CD4-positive, alpha-beta T cell treated with Interleukin-6 for 4 hours (primary cell): ENCODE data around the gene GSTO2.
A peak's percentile ranks its signal among the peaks of the same experiment; 100 is the strongest.
"Not testable (repeated sequence)": the region's sequence is repeated elsewhere in the genome, so short reads cannot be mapped to it uniquely, and the experiment has no call there.

Experiments
- DNase-seq: peaks from one replicate; pipeline ENCODE4 v3.0.0-alpha.2; 2020; ENCODE audit warnings: mixed read lengths

The GSTO2 gene

GRCh38 chr10:104268713-104269645 is at the start of gene GSTO2:
TSS of gene GSTO2 (plus strand) at chr10:104269184. CDS start at chr10:104274916, 5,732 bp downstream.
- peak; percentile 98 for DNase-seq

GRCh38 chr10:104220522-104220921 is 48.5 kb upstream of the GSTO2 start:
- no peak for DNase-seq

GRCh38 chr10:104223304-104223703 is 45.7 kb upstream of the GSTO2 start:
- DNase-seq, result no peak

- no peak for DNase-seq
Observed at GRCh38 chr10:104230490-104230889, 38.5 kb upstream of the GSTO2 start.

- DNase-seq, result peak; percentile 98
Observed at GRCh38 chr10:104231784-104232612, 37.0 kb upstream of the GSTO2 start, which contains the start of gene CFAP43. TSS of gene CFAP43 (minus strand) at chr10:104232364. CDS start at chr10:104232246, 118 bp downstream.

GRCh38 chr10:104232613-104233102 is 36.3 kb upstream of the GSTO2 start:
- no peak for DNase-seq

GRCh38 chr10:104233817-104234216 is 35.2 kb upstream of the GSTO2 start:
- no peak for DNase-seq

GRCh38 chr10:104234934-104235333 is 34.0 kb upstream of the GSTO2 start:
- DNase-seq, result no peak

- DNase-seq, result no peak
Observed at GRCh38 chr10:104235801-104236200, 33.2 kb upstream of the GSTO2 start.

- DNase-seq, result no peak
Observed at GRCh38 chr10:104240078-104240477, 28.9 kb upstream of the GSTO2 start.

- DNase-seq, result no peak
Observed at GRCh38 chr10:104242545-104242944, 26.4 kb upstream of the GSTO2 start.

GRCh38 chr10:104243009-104243408 is 26.0 kb upstream of the GSTO2 start:
- not testable (repeated sequence) for DNase-seq

GRCh38 chr10:104243512-104243911 is 25.5 kb upstream of the GSTO2 start:
- no peak for DNase-seq

- DNase-seq, result no peak
Observed at GRCh38 chr10:104245066-104245632, 23.8 kb upstream of the GSTO2 start.

GRCh38 chr10:104246976-104247375 is 22.0 kb upstream of the GSTO2 start:
- DNase-seq, result no peak

GRCh38 chr10:104247513-104248146 is 21.4 kb upstream of the GSTO2 start:
- DNase-seq, result no peak

GRCh38 chr10:104248931-104249330 is 20.1 kb upstream of the GSTO2 start:
- not testable (repeated sequence) for DNase-seq

- DNase-seq, result no peak
Observed at GRCh38 chr10:104250371-104250770, 18.6 kb upstream of the GSTO2 start.

- no peak for DNase-seq
Observed at GRCh38 chr10:104251443-104251842, 17.5 kb upstream of the GSTO2 start.

- no peak for DNase-seq
Observed at GRCh38 chr10:104252368-104252767, 16.6 kb upstream of the GSTO2 start.

- DNase-seq, result no peak
Observed at GRCh38 chr10:104253106-104253505, 15.9 kb upstream of the GSTO2 start.

- DNase-seq, result no peak
Observed at GRCh38 chr10:104253606-104254410, 15.2 kb upstream of the GSTO2 start.
